Stimulated activated effector memory CD8-positive, alpha-beta T cell treated with anti-CD3 and anti-CD28 coated beads, Interleukin-12 subunit alpha, Interleukin-12 subunit beta, amount 100 ng/mL, for 72 hours (primary cell): ENCODE measurements around the gene TTLL3.
A peak's percentile ranks its signal among the peaks of the same experiment; 100 is the strongest.

Experiments
- ATAC-seq: fragments of 150-1000 bp; cut with Tn5 transposase; 2 replicates; pipeline ENCODE4 v1.10.0; 2021
- DNase-seq, 2 donors: peaks; one replicate each; pipeline ENCODE4 v3.0.0; 2021 to 2022; ENCODE audit warnings: low spot score in 2 of 2
- H3K27ac Mint-ChIP-seq: one replicate; pipeline ENCODE4 v1.8.0; 2022; ENCODE audit warnings: mild to moderate bottlenecking, mixed read lengths
- H3K36me3 Mint-ChIP-seq: one replicate; pipeline ENCODE4 v1.8.0; 2022; ENCODE audit warnings: mild to moderate bottlenecking, mixed read lengths
- H3K4me1 Mint-ChIP-seq: one replicate; pipeline ENCODE4 v1.8.0; 2022; ENCODE audit warnings: mixed read lengths
- H3K4me3 Mint-ChIP-seq: one replicate; pipeline ENCODE4 v1.8.0; 2022; ENCODE audit warnings: mild to moderate bottlenecking, mixed read lengths
- H3K9me3 Mint-ChIP-seq: one replicate; pipeline ENCODE4 v1.8.0; 2022; ENCODE audit warnings: mixed read lengths

The TTLL3 gene

DNA sequence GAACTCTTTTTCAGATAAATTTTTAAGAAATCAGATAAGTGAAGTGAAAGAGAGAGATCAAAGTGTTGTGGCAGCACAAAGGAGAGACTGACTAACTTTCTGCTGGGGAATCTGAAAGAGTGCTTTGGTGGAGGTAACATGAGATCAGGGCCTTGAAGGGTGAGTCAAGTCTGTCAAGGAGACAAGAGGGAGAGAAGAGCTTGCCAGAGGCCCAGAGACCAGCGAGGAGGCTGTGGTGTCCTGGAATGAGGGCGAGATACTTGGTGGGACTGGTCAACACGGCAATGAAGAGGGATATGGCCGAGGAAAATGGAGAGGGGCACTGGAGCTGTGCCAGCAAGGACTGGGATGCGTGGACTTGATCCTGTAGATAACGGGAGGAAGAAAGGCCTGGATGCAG, 22.3 kb upstream of the TTLL3 start:
- no peaks in the 10 kb centered on the region for H3K9me3 Mint-ChIP-seq
- ATAC-seq (no peak), DNase-seq (no peak)
- peak overlapping the region; percentile 8 for H3K4me3 Mint-ChIP-seq
- H3K36me3 Mint-ChIP-seq, result peaks cover 92% of the 10 kb centered on the region
- peak overlapping the region; percentile 51 for H3K27ac Mint-ChIP-seq
- peaks cover 48% of the 10 kb centered on the region for H3K4me1 Mint-ChIP-seq

GRCh38 chr3:9791127-9791526, 18.9 kb upstream of the TTLL3 start:
- Mint-ChIP-seq H3K4me3 (peak overlapping the region; percentile 83), H3K36me3 (peaks cover 92% of the 10 kb centered on the region), H3K4me1 (peaks cover 61% of the 10 kb centered on the region), H3K27ac (peak overlapping the region; percentile 100), H3K9me3 (no peaks in the 10 kb centered on the region)
- no peak for DNase-seq
- no peak for ATAC-seq

- Mint-ChIP-seq H3K4me3 (peak overlapping the region; percentile 83), H3K4me1 (peaks cover 62% of the 10 kb centered on the region), H3K27ac (peak overlapping the region; percentile 100), H3K9me3 (no peaks in the 10 kb centered on the region), H3K36me3 (peaks cover 92% of the 10 kb centered on the region)
- DNase-seq (no peak), ATAC-seq (no peak)
Observed at GRCh38 chr3:9791790-9792404, 18.2 kb upstream of the TTLL3 start.

GRCh38 chr3:9792405-9793160, 17.5 kb upstream of the TTLL3 start, which contains the start of the genes ARPC4 and TADA3:
Gene ARPC4, plus strand, starts transcription at chr3:9793082. Its CDS starts 40 bp downstream, at chr3:9793122.
Gene TADA3, minus strand, starts transcription at chr3:9792473. Its CDS starts 1,007 bp downstream, at chr3:9791466.
- Mint-ChIP-seq H3K36me3 (peaks cover 92% of the 10 kb centered on the region), H3K27ac (peak within 1 kb of the TSS; percentile 100), H3K9me3 (no peaks in the 10 kb centered on the region), H3K4me3 (peak within 1 kb of the TSS; percentile 83), H3K4me1 (peaks cover 65% of the 10 kb centered on the region)
- ATAC-seq (peak; percentile 92), DNase-seq (peak; percentile 83 to 98)

DNA sequence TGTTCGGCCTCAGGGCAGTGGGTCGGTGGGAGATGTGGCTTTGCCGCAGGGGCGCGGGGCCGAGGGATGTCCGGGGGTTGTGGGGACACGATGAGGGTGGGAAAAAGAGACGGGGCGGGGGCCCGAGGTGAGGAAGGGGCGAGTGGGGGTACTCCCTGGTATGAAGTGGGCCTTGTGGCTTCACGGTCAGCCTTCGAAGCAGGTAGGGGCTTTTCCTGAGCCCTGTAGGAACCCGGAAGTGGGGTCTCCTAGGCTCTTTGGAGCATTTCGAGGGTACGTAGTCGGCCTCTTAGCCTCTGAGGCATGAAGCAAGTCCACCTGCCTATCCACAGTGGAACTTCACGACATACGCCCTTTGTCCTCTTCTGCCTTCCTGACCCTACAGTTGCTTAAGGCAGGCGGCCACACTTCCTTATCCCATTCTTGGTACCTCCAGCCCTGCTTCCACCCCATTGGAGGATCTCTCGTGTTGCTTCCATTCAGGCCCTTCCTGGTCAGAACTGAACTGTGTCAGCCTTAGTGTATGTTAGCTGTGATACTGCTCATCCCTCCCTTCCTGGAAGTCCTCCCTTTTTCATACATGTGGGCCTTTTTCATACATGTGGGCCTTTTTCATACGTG, 16.8 kb upstream of the TTLL3 start:
- peak in 1 of 2 donors; percentile 71 for DNase-seq
- H3K4me1 Mint-ChIP-seq, result peaks cover 63% of the 10 kb centered on the region

GRCh38 chr3:9794400-9794799, 15.7 kb upstream of the TTLL3 start:
- peaks cover 58% of the 10 kb centered on the region for H3K4me1 Mint-ChIP-seq
- ATAC-seq, result no peak
- peaks cover 92% of the 10 kb centered on the region for H3K36me3 Mint-ChIP-seq

More for the DNA sequence above, 16.8 kb upstream of the TTLL3 start:
- H3K27ac Mint-ChIP-seq, result peak overlapping the region; percentile 100
- H3K4me3 Mint-ChIP-seq, result peak overlapping the region; percentile 83
- H3K36me3 Mint-ChIP-seq, result peaks cover 92% of the 10 kb centered on the region
- ATAC-seq, result peak; percentile 33
- no peaks in the 10 kb centered on the region for H3K9me3 Mint-ChIP-seq

GRCh38 chr3:9795207-9795606, 14.9 kb upstream of the TTLL3 start:
- peak overlapping the region; percentile 83 for H3K4me3 Mint-ChIP-seq
- ATAC-seq (no peak), DNase-seq (no peak)
- peaks cover 92% of the 10 kb centered on the region for H3K36me3 Mint-ChIP-seq
- peaks cover 50% of the 10 kb centered on the region for H3K4me1 Mint-ChIP-seq
- H3K27ac Mint-ChIP-seq, result peak overlapping the region; percentile 100
- no peaks in the 10 kb centered on the region for H3K9me3 Mint-ChIP-seq

More at GRCh38 chr3:9794400-9794799, 15.7 kb upstream of the TTLL3 start:
- Mint-ChIP-seq H3K4me3 (peak overlapping the region; percentile 83), H3K9me3 (no peaks in the 10 kb centered on the region), H3K27ac (peak overlapping the region; percentile 100)
- no peak for DNase-seq

GRCh38 chr3:9797196-9797945, 12.7 kb upstream of the TTLL3 start:
- H3K9me3 Mint-ChIP-seq, result no peaks in the 10 kb centered on the region
- no peak overlapping the region for H3K4me3 Mint-ChIP-seq
- H3K4me1 Mint-ChIP-seq, result peaks cover 30% of the 10 kb centered on the region
- peak overlapping the region; percentile 29 for H3K27ac Mint-ChIP-seq
- no peak for ATAC-seq
- peaks cover 100% of the 10 kb centered on the region for H3K36me3 Mint-ChIP-seq
- DNase-seq, result no peak

DNA sequence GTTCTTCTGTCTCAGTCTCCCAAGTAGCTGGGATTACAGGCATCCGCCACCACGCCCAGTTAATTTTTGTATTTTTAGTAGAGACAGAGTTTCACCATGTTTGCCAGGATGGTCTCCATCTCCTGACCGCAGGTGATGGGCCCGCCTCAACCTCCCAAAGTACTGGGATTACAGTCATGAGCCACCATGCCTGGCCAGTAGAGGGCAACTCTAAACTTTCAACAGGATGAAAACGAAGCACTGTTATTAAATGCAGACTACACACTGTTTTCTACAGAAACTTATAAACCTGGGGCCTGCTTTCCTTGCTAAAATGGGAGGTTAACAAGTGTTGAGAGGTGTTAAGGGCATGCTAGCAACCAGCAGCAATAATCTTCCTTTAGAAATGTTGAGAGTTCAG, 9.5 kb upstream of the TTLL3 start:
- H3K27ac Mint-ChIP-seq, result no peak overlapping the region
- H3K36me3 Mint-ChIP-seq, result peaks cover 100% of the 10 kb centered on the region
- DNase-seq (no peak), ATAC-seq (no peak)
- H3K9me3 Mint-ChIP-seq, result no peaks in the 10 kb centered on the region
- peaks cover 25% of the 10 kb centered on the region for H3K4me1 Mint-ChIP-seq
- H3K4me3 Mint-ChIP-seq, result no peak overlapping the region

DNA sequence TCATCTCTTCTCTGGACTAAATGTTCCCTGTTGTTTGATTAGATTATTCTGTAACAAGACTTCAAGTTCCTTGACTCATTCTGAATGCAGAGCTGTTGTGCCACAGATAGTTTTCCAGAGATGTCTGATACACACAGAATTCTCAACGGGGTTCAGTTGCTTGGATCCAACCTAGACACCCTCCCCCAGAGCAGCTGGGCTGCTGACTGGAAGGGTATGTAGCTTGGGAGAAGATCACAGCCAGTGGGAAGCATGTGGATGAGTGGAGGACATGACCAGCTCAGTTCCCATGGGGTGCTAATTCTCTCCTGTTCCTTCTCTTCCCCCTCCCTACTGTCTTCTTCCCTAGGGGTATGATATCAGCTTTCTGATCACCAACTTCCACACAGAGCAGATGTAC, 6.6 kb upstream of the TTLL3 start:
- ATAC-seq (no peak), DNase-seq (no peak)
- Mint-ChIP-seq H3K9me3 (no peaks in the 10 kb centered on the region), H3K36me3 (peaks cover 99% of the 10 kb centered on the region), H3K4me3 (no peak overlapping the region), H3K27ac (peak overlapping the region; percentile 58), H3K4me1 (peaks cover 31% of the 10 kb centered on the region)

GRCh38 chr3:9804996-9805395, 5.1 kb upstream of the TTLL3 start:
- Mint-ChIP-seq H3K36me3 (peaks cover 97% of the 10 kb centered on the region), H3K27ac (peak overlapping the region; percentile 43), H3K4me1 (peaks cover 45% of the 10 kb centered on the region), H3K9me3 (no peaks in the 10 kb centered on the region), H3K4me3 (no peak overlapping the region)
- no peak for ATAC-seq
- DNase-seq, result no peak

- no peak overlapping the region for H3K4me3 Mint-ChIP-seq
- peak overlapping the region; percentile 43 for H3K27ac Mint-ChIP-seq
- DNase-seq (no peak), ATAC-seq (no peak)
- H3K36me3 Mint-ChIP-seq, result peaks cover 95% of the 10 kb centered on the region
- H3K4me1 Mint-ChIP-seq, result peaks cover 52% of the 10 kb centered on the region
- H3K9me3 Mint-ChIP-seq, result no peaks in the 10 kb centered on the region
Observed at GRCh38 chr3:9806137-9806536, 3.9 kb upstream of the TTLL3 start.

DNA sequence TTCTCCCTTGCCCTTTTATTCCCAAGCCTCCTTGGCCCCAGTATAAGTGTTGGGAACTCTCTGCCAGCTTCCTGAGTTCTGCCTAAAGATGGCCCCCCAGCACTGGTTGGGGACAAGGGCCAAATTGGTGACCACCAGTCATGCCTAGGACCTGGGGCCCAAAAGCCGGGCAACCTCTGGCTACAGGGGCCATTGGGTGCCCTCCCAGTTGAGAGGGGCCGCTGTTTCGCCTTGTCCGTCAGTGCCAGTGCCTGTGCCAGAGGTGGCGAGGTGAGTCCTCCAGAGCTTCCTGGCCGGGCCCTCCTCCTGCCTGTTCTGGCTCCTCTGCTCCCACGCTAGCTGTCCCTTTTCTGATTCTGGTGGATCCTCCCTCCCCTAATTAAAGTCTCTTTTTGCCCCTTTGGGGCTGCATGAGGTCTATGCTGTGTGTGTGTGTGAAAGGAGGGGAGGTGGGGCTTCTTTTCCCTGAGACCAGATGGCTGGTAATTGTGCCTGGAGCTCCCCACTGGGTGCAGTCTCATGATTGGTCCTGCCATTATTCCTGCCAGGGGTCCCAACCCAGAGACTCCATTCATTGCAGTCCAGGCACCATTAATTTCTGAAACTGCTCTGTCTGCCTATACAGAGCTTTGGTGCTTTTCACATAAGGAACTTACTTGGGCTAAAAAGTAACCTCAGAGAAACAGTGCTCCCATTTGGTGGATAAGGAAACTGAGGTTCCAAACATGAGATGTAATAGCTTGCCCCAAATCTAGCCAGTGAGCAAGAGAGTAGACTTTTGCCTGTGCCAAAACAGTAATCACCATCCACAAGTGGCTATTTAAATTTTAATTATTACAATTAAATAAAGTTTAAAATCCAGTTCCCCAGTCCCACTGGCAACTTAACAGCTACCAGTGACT, 3.1 kb upstream of the TTLL3 start:
- DNase-seq, result no peak
- peak overlapping the region; percentile 96 for H3K27ac Mint-ChIP-seq
- no peak overlapping the region for H3K4me3 Mint-ChIP-seq
- no peak for ATAC-seq
- H3K9me3 Mint-ChIP-seq, result no peaks in the 10 kb centered on the region
- H3K36me3 Mint-ChIP-seq, result peaks cover 87% of the 10 kb centered on the region
- peaks cover 58% of the 10 kb centered on the region for H3K4me1 Mint-ChIP-seq

DNA sequence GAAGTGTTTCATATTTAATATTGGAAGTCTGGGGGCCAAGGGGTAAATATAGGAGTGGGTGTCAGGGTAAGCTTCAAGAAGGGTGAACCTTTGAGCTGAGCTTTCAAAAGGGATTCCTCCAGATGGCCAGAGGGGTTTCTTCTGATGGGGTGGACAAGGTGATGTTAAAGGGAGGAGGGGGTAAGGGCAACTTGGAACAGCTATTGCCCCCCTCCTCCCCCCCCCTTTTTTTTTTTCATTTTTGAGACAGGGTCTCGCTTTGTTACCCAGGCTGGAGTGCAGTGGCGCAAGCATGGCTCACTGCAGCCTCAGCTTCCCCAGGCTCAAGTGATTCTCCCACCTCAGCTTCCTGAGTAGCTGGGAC, 2.1 kb upstream of the TTLL3 start:
- Mint-ChIP-seq H3K27ac (peak overlapping the region; percentile 96), H3K4me3 (peak overlapping the region; percentile 89), H3K36me3 (peaks cover 79% of the 10 kb centered on the region), H3K9me3 (no peaks in the 10 kb centered on the region), H3K4me1 (peaks cover 55% of the 10 kb centered on the region)
- no peak for ATAC-seq
- DNase-seq, result no peak
